SK-N-MC (cell line): ENCODE data around the gene CFTR.

ENCODE experiments used
- EZH2 ChIP-seq: fragments of 200-600 bp; sonication (generic); IDR thresholded peaks from one replicate; pipeline ENCODE4 v1.6.1; 2017; ENCODE audit warnings: antibody characterized with exemption
- FOXP2 ChIP-seq: optimal IDR thresholded peaks from 2 replicates; pipeline ENCODE3; 2011; ENCODE audit warnings: mild to moderate bottlenecking, moderate library complexity; ENCODE audit not compliant: insufficient read depth; ENCODE audit errors: extremely low read length, control extremely low read depth
- POLR2AphosphoS5 ChIP-seq: IDR thresholded peaks from 2 replicates; pipeline ENCODE4 v1.6.1; 2012; ENCODE audit warnings: mild to moderate bottlenecking, low read depth, low read length, borderline replicate concordance

DNA sequence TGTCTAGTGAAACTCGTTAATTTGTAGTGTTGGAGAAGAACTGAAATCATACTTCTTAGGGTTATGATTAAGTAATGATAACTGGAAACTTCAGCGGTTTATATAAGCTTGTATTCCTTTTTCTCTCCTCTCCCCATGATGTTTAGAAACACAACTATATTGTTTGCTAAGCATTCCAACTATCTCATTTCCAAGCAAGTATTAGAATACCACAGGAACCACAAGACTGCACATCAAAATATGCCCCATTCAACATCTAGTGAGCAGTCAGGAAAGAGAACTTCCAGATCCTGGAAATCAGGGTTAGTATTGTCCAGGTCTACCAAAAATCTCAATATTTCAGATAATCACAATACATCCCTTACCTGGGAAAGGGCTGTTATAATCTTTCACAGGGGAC is 187.6 kb downstream of the CFTR start:
- TF ChIP-seq POLR2AphosphoS5 (no peak), EZH2 (no peak), FOXP2 (no peak)
